Endometrium (tissue), 2 donors: Measurements from ENCODE around the gene MYO18A.
"Not testable (repeated sequence)": the region's sequence is repeated elsewhere in the genome, so short reads cannot be mapped to it uniquely, and the experiment has no call there.

ENCODE experiments used
- FAIRE-seq: peaks from 2 replicates; lab custom pipeline; 2012; peaks lifted over from hg19 to GRCh38; lab: Jason Lieb, UNC
- donor health status: control.
- donor health status: control.

The MYO18A gene

DNA sequence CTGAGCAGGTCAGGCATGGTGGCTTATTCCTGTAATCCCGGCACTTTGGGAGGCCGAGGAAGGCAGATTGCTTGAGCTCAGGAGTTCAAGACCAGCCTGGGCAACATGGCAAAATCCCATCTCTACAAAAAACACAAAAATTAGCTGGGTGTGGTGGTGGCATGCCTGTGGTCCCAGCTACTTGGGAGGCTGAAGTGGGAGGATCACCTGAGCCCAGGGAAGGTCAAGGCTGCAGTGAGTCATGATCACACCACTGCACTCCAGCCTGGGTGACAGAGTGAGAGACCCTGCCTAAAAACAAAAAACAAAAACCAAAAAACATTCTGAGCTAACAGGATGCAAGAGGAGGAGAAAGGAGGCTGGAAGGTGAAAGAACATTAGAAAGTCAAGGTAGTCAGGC lies 33.0 kb downstream of the MYO18A start:
- not testable (repeated sequence) for FAIRE-seq

DNA sequence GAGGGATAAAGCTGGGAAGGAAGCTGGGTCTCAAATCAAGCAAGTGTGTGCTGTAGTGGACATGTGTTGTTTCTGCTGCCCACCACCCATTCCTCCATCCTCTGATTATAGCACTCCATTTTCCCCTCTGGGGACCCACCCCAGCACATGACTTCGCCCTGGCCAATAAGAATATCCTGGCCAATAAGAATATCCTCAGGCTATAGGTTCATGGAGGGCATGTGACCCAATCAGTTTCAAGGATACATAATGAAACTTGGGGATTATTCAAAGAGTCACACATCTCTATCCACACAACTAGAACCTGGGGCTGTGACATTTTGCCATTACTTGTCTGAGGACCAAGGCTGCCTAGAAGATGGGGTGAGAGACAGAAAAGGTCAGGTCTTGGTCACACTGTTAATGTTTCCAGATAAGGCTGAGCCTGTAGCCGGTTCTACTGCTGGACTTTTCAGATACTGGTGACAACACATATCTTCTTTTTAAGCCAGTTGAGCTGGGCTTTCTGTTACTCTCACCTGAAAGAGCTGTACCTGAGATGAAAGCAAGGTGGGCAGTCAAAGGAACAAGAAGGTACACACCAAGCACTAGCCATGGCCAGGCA lies 33.7 kb downstream of the MYO18A start:
- FAIRE-seq = no peak

DNA sequence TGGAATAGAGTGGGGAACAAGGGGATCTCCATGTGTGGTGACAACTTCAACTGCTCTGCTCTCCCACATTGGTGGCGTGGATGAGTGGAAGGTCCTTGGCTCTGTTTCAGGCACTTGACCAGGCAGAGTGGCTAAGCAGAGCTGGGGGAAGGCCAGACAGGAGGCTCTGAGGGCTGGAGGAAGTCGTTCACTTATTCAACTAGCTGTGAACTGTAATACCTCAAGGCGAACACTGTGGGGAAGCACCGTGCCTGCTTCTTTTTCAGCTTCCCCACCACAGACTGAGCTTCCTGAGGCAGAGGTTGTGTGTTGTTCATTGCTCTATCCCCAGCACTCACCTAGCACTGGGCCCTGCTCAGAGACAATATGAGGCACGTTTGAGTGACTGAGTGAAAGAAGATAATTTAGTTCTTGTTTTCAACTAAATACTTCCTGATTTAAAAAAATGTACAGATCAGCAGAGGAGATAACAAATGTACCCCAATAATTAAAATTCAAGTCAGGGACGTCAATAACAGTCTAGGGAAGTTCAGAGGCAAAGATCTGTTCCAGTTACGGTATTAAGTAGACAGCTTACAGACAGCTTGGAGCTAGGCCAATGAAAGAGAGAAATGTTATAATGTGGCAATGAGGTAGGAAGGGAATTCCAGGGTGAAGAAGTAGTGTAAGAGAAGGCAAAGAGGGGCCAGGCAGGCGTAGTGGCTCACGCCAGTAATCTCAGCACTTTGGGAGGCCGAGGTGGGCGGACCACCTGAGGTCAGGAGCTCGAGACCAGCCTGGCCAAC lies 34.7 kb downstream of the MYO18A start:
- FAIRE-seq = no peak

DNA sequence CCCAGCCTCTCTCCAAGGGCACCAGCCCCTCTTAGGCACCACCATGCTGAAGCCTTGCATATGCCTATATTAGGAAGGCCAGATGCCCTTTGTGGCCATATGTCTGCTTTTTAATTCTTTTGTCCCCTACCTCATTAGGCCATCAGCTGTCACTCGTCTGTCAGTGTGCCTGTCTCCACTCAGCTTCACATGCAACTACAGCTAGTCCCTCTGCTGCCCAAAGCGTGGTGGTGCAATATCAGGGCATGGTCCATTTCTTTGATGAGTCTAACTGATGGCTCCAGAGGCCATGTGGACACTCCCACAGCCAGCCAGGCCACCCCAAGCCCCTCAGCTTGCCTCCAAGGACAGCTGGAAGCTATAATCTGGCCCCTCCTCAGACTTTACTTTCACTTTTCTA lies 36.3 kb downstream of the MYO18A start:
- FAIRE-seq = no peak

DNA sequence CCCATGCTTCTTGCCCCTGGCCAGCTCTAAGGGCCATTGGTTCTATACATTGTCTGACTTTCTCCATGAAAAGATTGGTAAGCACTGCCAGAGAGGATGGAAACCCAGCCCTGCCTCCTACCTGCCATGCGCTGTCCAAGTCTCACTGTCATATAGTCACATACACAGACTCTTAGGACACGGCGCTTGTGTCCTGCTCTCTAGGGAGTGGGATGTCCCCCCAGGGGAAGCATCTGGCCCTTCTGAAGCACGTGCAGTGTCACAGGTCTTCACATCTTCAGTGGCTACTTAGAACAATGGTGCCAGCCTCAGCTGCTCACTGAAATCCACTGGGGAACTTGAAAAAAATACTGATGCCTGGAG lies 38.7 kb downstream of the MYO18A start:
- no peak for FAIRE-seq

DNA sequence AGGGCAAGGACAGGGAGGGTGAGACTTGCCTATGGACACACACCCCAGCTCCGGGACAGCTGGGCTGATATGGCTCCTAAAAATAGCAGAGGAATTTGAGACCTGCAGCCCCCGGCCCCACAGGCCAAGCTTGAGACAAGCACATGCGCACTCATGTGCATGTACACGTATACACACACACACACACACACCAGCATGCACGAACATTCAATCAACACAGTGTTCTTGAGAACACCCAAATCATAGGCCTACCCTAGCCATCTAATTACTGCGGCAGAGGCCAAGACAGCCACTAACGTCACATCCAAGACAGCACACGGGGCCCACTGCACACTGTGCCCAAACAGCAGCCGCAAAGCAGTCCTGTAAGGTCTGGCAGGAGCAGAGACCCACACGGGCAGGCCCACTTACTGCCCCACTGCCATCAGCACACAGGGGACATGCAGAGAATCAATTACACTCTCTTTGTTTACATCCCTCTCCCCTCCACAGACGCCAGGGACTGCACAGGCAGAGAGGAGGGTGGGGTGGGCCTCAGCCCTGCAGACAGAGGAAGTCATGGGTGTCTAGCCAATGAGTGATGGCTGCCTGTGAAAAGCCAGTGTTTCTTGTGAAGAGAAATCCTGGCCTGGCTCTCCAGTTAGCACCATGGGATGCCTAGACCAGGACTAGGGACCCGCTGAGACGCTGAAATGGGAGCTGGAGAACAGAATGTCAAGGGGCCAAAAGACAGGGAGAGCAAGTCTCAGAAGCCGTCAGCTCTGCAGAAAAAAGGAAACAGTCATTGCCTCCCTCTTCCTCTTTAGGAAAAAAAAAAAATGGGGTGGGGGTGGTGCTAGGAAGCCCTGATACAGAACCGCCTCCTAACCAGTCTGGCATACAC lies 39.3 kb downstream of the MYO18A start:
- FAIRE-seq = no peak

DNA sequence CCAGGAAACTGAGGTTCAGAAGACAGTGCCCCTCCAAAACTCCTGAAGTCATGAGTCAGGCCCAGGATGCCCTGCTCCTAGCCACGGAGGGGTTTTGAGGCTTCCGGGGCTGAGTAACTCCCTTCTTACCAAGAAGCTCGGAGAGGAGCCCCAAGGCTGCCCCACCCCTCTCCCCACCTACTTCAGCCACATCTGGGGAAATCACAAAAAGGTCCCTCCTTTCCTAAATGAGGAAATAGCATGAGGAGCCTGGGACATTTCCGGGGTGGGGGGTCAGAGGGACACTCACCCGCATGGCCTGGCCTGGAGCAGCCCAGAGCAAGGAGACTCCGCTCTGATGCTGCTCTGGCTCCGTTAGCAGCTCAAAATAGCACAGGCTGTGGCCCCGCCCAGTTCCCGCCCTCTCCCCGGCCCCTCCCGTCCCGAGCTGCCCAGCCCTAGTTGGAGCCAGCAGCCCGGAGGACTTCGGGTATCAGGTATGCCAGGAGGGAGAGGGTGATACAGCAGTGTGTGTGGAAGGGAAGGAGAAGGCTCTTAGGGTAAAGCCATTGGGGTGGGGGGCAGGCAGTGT lies 40.1 kb downstream of the MYO18A start:
- FAIRE-seq = no peak

DNA sequence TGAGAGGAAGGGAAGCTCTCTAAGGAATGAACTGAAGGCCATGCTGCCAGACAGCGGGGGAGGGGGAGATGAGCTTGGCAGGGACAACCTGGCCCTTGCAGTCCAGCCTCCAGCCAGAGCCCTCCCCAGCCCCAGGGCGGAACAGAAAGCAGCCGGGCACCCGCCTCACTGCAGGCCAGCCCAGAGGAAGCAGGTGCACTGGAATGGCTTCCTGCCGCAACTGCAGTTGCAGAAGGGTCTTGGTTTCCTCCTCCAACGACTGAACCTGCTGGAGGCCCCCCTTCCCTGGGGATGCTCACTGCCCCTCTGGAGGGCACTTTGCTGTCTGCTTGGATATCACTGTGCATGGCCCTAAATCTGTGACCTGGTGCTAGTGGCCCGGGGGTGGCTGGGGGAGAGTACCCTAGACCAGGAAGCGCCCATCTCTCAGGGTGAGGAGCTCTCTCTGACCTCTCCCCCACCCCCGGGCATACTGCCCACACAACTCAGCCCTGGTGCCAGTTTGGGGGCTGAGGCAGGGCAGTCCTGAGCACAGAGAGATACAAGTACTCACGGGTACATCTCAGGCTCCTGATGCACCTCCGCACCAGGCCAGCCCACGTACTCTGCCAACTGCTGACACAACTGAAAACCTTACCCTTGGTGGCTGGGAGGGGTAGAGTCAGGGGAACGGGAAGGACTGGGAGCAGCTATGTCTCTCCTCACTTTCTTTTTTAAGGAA lies 41.1 kb downstream of the MYO18A start:
- no peak for FAIRE-seq

DNA sequence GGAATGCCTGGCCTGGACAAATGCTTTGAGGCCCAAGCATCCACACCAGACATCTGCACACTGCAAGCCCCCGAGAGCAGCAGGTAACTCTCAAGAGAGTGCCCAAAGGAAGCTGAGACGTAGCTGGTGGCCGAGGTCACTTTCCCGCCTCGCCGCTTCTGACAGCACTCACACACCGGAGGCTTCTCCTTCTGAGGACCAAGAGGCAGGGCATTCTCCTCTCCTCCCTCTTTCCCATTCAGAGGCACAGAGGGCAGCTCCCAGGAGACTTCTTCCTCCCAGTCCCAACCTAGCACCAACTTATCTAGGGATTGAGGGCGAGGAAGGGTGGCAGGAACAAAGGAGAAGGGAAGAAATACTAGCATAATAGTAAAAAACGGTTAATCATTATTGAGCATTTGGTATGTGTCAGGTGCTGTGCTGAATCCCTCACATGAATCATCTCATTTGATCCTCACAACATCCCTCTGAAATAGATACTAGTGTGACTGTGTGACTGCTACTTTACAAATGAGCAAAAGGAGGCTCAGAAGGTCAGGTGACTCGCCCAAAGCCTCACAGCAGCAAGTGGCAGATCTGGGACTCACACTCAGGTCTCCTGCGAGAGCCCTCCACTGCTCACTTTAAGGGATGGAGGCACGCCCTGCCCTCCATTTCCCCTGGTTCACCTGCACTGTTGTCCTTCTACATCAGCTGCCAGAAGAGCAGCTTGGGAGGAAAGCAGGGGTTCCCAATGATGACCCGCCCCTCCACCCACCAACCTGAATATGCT lies 41.8 kb downstream of the MYO18A start:
- no peak for FAIRE-seq

DNA sequence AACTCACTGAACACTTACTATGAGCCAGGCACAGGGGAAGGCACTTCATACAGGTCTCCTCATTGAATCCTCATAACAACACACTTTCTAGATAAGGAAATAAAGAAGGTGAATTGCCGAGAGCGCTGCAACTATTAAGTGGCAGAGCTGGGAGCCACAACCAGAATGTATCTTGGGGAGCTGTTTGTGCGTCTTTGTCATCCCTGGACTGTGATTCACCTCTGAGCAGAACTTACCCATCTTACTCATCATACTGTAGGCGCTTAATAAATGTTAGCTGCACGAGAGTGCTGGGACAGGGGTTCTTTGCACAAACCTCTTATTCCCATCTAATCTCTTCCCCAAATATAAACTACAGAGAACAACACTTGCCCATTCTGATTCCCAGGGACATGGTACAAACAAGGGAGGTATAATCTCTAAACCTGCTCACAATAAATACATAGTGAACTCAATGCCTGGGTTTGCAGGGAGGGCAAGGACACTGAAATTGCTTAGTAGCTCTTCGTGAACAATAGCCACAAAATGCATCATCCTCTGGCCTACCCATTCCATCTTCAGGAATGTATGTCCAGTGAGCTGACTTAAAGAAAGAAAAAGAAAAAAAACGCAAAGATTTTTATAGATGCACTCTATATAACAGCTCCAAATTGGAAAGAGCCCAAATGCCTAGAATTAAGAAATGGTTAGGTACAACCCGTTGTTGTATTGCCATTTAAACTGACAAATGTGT lies 43.0 kb downstream of the MYO18A start:
- FAIRE-seq = no peak

DNA sequence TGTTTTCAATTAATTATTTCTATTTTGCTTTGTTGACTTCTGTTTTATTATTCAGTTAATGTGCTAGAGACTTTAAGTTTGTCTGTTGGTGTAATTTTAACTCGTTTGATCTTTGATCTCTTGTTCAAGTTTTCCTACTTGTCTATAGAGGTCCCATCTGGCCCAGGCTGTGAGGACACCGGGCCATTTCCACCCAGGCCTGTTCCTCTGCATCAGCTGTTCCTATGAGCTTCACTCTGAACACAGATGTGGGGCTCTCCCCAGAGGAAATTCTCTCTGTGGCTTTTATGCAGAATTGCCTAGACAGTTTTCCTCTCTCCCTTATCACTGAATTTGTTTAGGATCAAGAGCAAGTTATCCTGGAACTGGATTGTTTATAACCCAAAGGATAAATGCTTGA lies 44.7 kb downstream of the MYO18A start:
- FAIRE-seq = no peak

DNA sequence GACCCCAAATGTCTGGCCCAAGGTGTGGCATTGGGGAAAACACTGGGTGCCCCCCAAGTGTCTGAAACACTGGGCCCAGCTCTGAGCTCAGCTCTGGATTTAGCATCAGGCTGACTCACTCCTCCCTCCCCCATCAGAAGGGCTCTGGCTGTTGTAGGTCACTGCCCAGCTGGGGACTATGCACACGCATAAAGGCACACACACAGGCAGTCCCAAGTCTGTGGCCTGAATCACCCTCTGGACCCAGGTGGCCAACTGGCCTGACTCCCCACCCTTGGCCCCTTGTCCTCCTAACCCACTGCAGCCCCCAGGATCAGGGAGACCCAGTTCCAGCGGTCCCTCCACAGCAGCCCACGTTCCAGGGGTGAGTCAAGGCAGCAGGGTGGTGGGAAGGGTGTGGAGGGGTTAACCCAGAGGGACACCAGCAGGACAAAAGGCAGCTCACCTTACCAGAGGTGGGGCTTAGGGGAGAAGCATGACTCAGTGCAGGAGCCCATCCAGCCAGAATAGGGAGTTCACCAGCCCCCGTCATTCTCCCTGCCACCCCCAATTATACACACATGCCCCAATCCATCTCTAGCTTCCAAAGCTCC lies 47.0 kb downstream of the MYO18A start:
- FAIRE-seq = no peak

DNA sequence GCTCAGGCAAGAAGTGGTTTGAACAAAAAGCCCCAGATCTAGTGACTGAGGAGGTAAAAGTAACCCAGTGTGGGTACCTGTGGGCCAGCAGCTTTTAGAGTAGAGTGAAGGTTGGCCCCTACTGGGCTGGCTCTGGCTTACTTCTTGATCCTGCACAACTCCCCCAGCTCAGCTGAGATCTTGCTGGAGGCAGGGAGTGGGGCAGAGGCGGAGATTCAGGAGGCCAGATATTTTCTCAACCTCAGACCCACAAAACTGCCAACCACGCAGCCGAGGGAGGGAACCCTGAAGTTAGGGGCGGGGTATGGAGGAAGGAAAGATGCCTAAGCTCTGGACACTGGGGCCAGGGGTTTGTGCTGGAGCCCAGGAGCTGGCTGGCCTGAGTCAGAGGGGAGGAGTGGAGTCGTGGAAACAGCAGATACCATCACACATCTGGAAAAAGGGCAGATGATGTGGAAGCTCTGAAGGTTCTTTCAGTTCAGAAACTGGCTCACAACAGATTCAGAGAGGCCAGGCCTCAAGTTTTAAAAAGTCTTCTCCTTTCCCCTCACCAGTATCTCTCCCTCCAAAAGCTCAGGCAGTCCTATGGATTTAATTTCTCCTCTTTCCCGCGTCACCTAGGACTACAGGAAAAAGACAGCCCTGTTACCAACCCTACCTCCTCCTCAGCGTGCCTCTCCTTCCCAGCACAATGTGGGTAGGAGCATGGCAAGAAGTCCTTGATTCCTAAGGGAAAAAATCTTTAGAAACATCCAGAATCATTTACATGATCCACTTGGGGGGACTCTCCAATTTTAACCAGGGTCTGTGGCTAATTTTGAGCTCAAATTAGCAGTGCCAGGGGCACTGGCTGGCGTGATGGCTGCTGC lies 48.1 kb downstream of the MYO18A start:
- FAIRE-seq = no peak

DNA sequence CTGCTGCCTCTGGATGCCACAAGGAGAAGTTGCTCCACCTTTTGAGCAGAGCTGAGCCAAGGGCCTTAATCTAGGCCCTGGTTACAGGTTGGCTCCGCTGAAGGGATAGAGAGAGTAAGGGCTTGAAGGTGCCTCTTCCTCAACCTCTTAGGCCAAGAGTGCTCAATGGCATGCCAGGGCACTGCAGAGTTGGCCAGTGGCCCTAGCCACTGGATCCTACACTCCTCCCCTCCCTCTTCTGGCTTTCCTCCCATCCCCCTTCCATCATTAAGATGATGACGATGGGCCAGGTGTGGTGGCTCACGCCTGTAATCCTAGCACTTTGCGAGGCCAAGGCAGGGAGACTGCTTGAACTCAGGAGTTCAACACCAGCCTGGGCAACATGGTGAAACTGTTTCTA lies 50.5 kb downstream of the MYO18A start:
- FAIRE-seq = no peak

DNA sequence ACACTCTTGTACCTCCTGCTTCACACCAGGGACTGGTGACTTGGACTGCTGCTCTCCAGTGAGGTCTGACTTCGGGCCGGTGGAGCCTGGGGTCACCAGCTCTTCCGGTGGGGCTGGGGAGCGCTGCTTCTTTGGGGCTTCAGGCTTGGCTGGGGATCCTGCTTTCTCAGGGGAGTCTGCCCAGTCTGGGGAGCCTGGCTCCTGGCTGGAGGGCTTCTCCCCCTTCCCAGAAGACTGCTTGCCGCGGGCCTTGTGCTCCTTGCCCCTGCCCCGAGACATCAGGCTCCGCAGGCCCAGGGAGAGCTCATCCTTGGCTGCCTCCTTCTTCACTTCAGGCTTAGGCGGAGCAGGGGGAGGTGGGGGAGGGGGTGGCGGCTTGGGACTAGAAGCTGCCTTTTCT lies 52.4 kb downstream of the MYO18A start:
- no peak for FAIRE-seq

DNA sequence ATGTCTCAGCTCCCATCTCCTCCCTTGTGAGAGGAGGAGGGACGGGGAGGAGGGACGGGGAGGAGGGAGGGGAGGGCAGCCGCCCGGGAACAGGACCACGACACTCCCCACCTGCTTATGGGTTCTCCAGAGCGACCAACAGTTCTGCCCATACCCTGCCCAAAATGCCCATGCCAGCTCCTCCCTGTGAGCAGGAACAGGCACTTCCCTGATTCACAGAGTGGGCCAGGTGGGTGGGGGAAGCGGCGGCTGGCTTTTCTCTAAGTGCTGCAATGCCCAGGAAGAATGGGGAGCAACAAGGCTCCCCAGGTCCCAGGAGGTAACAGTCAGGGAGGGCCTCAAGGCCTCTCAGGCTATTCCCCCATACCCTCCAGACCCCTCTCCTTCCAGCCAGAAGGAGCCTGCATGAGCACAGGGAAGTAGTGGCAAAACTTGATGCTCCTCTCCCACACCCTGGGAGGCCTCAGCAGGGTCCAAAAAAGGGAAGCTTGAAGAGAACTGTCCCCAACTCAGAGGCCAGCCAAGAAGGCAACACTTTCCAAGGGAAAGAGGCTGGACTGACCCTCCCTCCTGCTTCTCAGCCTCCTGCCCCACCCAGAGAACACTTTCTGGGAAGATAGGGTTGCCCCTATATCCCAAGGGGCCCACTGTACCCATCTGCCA lies 53.8 kb downstream of the MYO18A start:
- no peak for FAIRE-seq

DNA sequence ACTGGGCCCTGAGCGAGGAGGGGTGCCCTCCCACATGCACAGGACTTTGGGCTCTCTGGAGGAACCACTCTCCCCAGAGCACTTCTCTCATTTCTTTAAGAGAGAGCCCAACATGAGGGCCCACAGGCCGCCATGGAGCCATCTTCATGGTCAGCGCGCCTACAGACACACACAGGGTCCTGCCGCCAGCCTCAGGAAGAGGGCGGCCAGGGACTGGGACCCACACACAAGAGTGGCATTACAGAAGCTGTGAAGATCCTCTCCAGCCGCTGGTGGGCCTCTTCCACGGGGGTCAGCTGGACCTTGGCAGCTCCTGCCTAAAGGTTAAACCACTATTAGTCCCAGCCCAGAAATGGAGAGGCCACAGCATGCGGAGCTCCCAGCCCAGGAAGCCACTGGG lies 54.5 kb downstream of the MYO18A start:
- FAIRE-seq = no peak

DNA sequence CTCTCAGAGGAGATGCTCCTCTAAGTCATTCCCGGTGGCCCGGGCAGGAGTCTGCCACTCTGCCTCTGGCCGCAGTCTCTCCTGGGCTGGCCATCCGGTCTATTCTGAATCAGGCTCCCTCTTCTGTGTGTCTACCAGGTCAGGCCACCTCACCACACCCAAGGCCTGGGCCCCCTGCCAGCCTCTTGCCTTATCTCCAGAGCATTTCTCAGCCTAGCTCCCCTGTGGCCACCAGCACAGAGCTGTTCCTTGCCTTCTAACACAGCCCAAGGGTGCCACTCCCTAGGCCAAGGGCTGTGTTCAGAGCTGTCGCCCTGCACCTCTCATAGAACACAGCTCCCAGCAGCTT lies 55.3 kb downstream of the MYO18A start:
- FAIRE-seq = no peak
